Brain pericyte (primary cell): ENCODE results near the gene DUT.

Experiments used
- DNase-seq: peaks from one replicate; pipeline ENCODE4 v3.0.0-alpha.2; 2012; ENCODE audit warnings: low read depth, low spot score

Gene DUT

GRCh38 chr15:48330105-48330785, 984 bp upstream of the DUT start:
- no peak for DNase-seq

GRCh38 chr15:48331796-48332641, 790 bp downstream of the DUT start:
- peak; percentile 24 for DNase-seq

- no peak for DNase-seq
Observed at GRCh38 chr15:48332642-48333034, 1.4 kb downstream of the DUT start.

GRCh38 chr15:48333540-48333939, 2.3 kb downstream of the DUT start:
- DNase-seq = no peak

GRCh38 chr15:48334260-48334659, 3.0 kb downstream of the DUT start:
- DNase-seq = no peak

- no peak for DNase-seq
Observed at GRCh38 chr15:48336940-48337339, 5.7 kb downstream of the DUT start.

- no peak for DNase-seq
Observed at GRCh38 chr15:48337607-48338006, 6.4 kb downstream of the DUT start.

- DNase-seq = no peak
Observed at GRCh38 chr15:48340111-48340510, 8.9 kb downstream of the DUT start.

GRCh38 chr15:48343865-48344264, 12.6 kb downstream of the DUT start:
- DNase-seq = no peak

GRCh38 chr15:48345516-48345915, 14.3 kb downstream of the DUT start:
- DNase-seq = no peak

- no peak for DNase-seq
Observed at GRCh38 chr15:48352474-48353072, 21.3 kb downstream of the DUT start.

GRCh38 chr15:48354694-48355303, 23.6 kb downstream of the DUT start:
- DNase-seq = no peak

GRCh38 chr15:48355377-48355776, 24.1 kb downstream of the DUT start:
- no peak for DNase-seq

- DNase-seq = no peak
Observed at GRCh38 chr15:48358229-48359152, 27.3 kb downstream of the DUT start.

- no peak for DNase-seq
Observed at GRCh38 chr15:48360841-48361240, 29.6 kb downstream of the DUT start.

GRCh38 chr15:48361685-48362084, 30.5 kb downstream of the DUT start:
- no peak for DNase-seq

GRCh38 chr15:48363474-48363873, 32.2 kb downstream of the DUT start:
- no peak for DNase-seq

GRCh38 chr15:48365575-48365974, 34.3 kb downstream of the DUT start:
- no peak for DNase-seq

- DNase-seq = no peak
Observed at GRCh38 chr15:48366584-48367312, 35.5 kb downstream of the DUT start.

GRCh38 chr15:48367483-48367882, 36.3 kb downstream of the DUT start:
- no peak for DNase-seq

- DNase-seq = no peak
Observed at GRCh38 chr15:48370460-48370859, 39.2 kb downstream of the DUT start.
